ENCODE measurements around the gene TMEM184A. TPM values are rescaled to one million over a fixed set of nuclear protein-coding genes. Genes with fewer than 3 reads are reported as not detected.
"Not testable (repeated sequence)": the region's sequence is repeated elsewhere in the genome, so short reads cannot be mapped to it uniquely, and the experiment has no call there.

Gene TMEM184A
- total RNA-seq, 1 donor from 2014 or later = 0.23 TPM

DNA sequence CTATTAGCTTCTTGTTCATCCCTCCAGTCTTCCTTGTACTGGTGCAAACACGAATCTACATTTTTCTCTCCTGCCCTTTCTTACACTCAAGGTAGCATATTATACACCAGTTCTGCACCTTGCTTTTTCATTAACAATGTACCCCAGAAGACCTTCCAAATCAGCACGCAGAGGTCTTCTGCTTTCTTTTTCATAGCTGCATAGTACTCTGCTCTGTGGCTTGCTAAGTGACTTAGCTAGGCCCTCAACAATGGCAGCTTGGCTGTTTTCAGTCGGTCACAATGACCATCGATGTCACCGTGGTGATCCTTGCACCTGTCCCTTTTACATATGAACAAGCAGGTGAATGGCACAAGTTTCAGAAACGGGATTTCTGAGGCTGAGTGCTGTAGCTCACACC lies 30.6 kb downstream of the TMEM184A start:
- no peaks in the 10 kb centered on the region for H3K9me3 Mint-ChIP-seq
- peaks cover 9% of the 10 kb centered on the region for H3K27me3 Mint-ChIP-seq (ENCODE audit: low read depth)
- intact Hi-C loops (cut with micrococcal nuclease) = no loop called here
- H3K4me3 Mint-ChIP-seq (ENCODE audit: low read depth) = no peak overlapping the region
- H3K36me3 Mint-ChIP-seq (ENCODE audit: low read depth) = no peaks in the 10 kb centered on the region
- H3K27ac Mint-ChIP-seq = no peak overlapping the region
- DNase-seq (ENCODE audit: low spot score) = no peak
- H3K4me1 Mint-ChIP-seq (ENCODE audit: low read depth) = peaks cover 7% of the 10 kb centered on the region

DNA sequence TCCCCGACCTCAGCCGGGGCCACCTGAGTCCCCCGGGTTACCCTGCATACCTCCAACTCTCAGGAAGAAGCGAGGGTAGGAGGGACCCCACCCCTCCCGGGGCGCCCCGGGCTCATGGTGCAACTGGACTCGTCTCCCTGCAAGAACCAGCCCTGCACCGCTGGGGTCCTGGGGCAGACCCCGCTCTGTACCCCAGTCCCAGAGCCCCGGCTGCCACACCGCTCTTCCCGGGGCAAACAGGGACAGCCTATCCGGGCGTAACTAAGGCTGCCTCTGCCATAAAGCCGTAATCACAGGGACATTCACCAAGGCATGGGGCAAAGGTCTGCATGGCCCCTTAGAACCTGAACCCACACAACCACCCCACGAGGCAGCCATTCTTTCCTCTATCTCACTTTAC lies 32.2 kb downstream of the TMEM184A start:
- intact Hi-C loops (cut with micrococcal nuclease) = no loop called here
- no peak overlapping the region for H3K27ac Mint-ChIP-seq
- DNase-seq (ENCODE audit: low spot score) = no peak
- H3K4me1 Mint-ChIP-seq (ENCODE audit: low read depth) = peaks cover 7% of the 10 kb centered on the region
- H3K9me3 Mint-ChIP-seq = peaks cover 13% of the 10 kb centered on the region
- H3K4me3 Mint-ChIP-seq (ENCODE audit: low read depth) = no peak overlapping the region
- H3K27me3 Mint-ChIP-seq (ENCODE audit: low read depth) = peaks cover 9% of the 10 kb centered on the region
- no peaks in the 10 kb centered on the region for H3K36me3 Mint-ChIP-seq (ENCODE audit: low read depth)

- Mint-ChIP-seq H3K4me1 (ENCODE audit: low read depth) (peaks cover 7% of the 10 kb centered on the region), H3K27me3 (ENCODE audit: low read depth) (peaks cover 9% of the 10 kb centered on the region), H3K9me3 (peaks cover 13% of the 10 kb centered on the region), H3K36me3 (ENCODE audit: low read depth) (no peaks in the 10 kb centered on the region), H3K4me3 (ENCODE audit: low read depth) (no peak overlapping the region), H3K27ac (no peak overlapping the region)
- intact Hi-C loops (cut with micrococcal nuclease) = no loop called here
- DNase-seq (ENCODE audit: low spot score) = no peak
Observed at GRCh38 chr7:1523208-1523607, 32.8 kb downstream of the TMEM184A start.

- intact Hi-C loops (cut with micrococcal nuclease) = no loop called here
- Mint-ChIP-seq H3K36me3 (ENCODE audit: low read depth) (no peaks in the 10 kb centered on the region), H3K4me1 (ENCODE audit: low read depth) (peaks cover 7% of the 10 kb centered on the region), H3K27me3 (ENCODE audit: low read depth) (peaks cover 6% of the 10 kb centered on the region), H3K9me3 (peaks cover 13% of the 10 kb centered on the region), H3K27ac (no peak overlapping the region), H3K4me3 (ENCODE audit: low read depth) (no peak overlapping the region)
- DNase-seq (ENCODE audit: low spot score) = no peak
Observed at GRCh38 chr7:1521456-1521855, 34.5 kb downstream of the TMEM184A start.

DNA sequence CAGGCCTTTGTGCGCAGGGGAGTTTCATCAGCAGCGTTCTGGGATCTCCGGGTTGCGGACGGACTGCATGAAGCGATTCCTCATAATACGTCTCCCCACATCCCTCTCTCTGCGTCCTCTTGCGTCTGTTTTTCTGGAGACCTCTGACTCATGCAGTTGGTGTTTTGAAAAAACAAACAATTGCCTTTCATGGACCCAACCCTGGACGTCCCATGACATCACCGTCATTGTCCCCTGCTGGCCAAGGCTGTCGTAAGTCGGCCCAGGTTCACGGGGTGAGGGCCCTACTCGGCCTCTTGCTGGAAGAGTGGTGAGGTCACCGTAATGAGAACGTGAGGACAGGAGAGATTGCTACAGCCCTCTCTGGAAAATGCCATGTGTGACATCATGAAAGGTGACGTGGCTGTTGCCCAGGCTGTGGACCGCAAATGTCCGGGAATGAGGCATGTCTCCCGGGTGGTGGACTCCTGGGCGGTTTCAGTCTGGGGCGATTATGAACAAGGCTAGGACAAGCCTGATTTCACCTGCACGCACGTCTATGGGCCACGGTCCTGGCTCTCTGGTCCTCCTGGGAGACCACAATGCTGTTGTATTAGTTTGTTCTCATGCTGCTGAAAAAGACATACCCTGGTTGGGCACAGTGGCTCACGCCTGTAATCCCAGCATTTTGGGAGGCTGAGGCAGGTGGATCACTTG lies 35.3 kb downstream of the TMEM184A start:
- DNase-seq (ENCODE audit: low spot score) = no peak
- intact Hi-C loops (cut with micrococcal nuclease) = no loop called here
- Mint-ChIP-seq H3K4me1 (ENCODE audit: low read depth) (peaks cover 7% of the 10 kb centered on the region), H3K9me3 (peaks cover 13% of the 10 kb centered on the region), H3K36me3 (ENCODE audit: low read depth) (no peaks in the 10 kb centered on the region), H3K4me3 (ENCODE audit: low read depth) (no peak overlapping the region), H3K27me3 (ENCODE audit: low read depth) (peaks cover 4% of the 10 kb centered on the region), H3K27ac (no peak overlapping the region)

- H3K27ac Mint-ChIP-seq; H3K36me3 Mint-ChIP-seq (ENCODE audit: low read depth); H3K4me1 Mint-ChIP-seq (ENCODE audit: low read depth); H3K27me3 Mint-ChIP-seq (ENCODE audit: low read depth); intact Hi-C loops (cut with micrococcal nuclease); DNase-seq (ENCODE audit: low spot score); H3K4me3 Mint-ChIP-seq (ENCODE audit: low read depth): not testable (repeated sequence)
- peaks cover 13% of the 10 kb centered on the region for H3K9me3 Mint-ChIP-seq
Observed at GRCh38 chr7:1519322-1519922, 36.6 kb downstream of the TMEM184A start.

DNA sequence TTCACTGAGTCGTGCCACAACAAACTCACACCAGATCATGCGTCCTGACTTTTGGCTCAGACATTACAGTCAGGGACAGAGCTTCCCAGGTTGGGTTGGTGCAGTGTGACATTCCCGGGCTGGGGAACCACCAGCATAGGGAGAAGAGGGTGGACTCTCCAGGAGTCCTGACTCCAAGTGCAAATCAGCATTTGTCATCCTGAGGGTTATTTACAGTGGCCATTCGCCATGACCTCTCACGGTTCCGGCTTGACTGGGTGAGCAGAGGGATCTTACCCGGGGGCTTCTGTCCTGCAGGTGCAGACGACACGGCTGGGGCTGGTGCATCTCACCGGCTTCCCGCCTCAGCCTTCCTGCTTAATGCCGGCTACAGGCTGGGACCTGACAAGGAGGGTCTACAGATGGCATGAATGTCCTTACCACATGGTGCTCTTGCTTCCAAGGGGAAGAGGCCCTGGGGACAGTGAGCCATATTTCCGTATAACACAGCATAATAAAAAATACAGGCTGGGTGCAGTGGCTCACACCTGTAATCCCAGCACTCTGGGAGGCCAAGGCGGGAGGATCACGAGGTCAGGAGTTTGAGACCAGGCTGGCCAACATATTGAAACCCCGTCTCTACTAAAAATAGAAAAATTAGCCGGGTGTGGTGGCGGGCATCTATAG lies 39.3 kb downstream of the TMEM184A start:
- no peak for DNase-seq (ENCODE audit: low spot score)
- H3K4me3 Mint-ChIP-seq (ENCODE audit: low read depth) = no peak overlapping the region
- peaks cover 11% of the 10 kb centered on the region for H3K4me1 Mint-ChIP-seq (ENCODE audit: low read depth)
- no peak overlapping the region for H3K27ac Mint-ChIP-seq
- intact Hi-C loops (cut with micrococcal nuclease) = no loop called here
- no peaks in the 10 kb centered on the region for H3K27me3 Mint-ChIP-seq (ENCODE audit: low read depth)
- H3K36me3 Mint-ChIP-seq (ENCODE audit: low read depth) = no peaks in the 10 kb centered on the region
- peaks cover 13% of the 10 kb centered on the region for H3K9me3 Mint-ChIP-seq

DNA sequence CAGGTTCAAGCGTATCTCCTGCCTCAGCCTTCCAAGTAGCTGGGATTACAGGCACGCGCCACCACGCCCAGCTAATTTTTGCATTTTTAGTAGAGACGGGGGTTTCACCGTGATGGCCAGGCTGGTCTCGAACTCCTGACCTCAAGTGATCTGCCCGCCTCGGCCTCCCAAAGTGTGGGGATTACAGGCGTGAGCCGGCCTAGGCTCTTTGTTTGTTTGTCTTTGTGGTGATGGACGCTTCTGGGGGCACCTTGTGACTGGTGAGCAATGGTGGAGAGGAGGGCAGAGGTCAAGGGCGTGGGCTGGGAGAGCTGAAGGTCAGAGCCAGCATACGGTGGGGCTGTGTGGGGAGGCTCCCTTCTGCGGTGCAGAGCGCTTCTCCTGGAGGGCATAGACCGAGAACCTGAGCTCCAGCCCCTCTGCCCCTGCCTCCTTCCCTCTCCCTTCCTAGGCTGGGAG lies 40.5 kb downstream of the TMEM184A start:
- H3K36me3 Mint-ChIP-seq (ENCODE audit: low read depth); H3K27me3 Mint-ChIP-seq (ENCODE audit: low read depth); DNase-seq (ENCODE audit: low spot score); H3K4me1 Mint-ChIP-seq (ENCODE audit: low read depth); H3K4me3 Mint-ChIP-seq (ENCODE audit: low read depth); H3K27ac Mint-ChIP-seq; intact Hi-C loops (cut with micrococcal nuclease): not testable (repeated sequence)
- H3K9me3 Mint-ChIP-seq = peaks cover 13% of the 10 kb centered on the region

DNA sequence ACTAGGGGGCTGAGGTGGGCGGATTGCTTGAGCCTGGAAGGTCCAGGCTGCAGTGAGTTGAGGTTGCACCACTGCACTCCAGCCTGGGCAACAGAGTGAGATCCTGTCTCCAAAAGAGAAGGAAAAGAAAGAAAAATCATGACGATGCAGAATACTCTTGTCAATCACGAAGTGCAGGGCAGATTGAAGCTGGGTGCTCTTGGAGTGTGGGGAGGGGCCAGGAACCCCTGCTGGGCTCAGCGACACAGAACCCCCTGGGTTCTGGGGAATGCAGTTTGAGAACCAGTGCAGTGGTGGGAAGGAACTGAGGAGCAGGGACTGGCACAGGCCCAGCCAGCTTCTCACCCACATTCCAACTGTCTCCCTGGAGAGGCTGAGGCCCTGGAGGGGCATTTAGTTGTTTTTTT lies 41.0 kb downstream of the TMEM184A start:
- Mint-ChIP-seq H3K27ac (no peak overlapping the region), H3K36me3 (ENCODE audit: low read depth) (no peaks in the 10 kb centered on the region), H3K9me3 (peaks cover 12% of the 10 kb centered on the region), H3K27me3 (ENCODE audit: low read depth) (no peaks in the 10 kb centered on the region), H3K4me3 (ENCODE audit: low read depth) (no peak overlapping the region), H3K4me1 (ENCODE audit: low read depth) (peaks cover 6% of the 10 kb centered on the region)
- intact Hi-C loops (cut with micrococcal nuclease) = no loop called here
- DNase-seq (ENCODE audit: low spot score) = no peak

DNA sequence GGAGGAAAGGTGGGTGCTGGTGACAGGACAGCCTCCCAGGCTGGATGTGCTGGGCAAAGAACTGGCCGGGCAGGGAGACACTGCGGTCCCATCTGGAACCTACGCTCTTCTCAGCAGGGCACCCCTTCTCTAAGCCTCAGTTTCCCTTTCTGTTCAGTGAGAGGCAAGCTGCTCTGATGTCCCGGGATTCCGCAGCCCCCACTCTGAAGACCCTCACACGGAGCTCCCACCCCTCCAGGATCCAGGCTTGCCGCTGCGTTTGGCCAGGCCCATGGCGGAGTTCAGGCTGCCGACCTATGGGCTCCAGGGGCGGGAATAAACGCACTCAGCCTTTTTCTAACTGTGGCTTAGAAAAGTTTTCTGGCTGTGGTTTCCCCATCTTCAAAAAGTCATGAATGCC lies 41.6 kb downstream of the TMEM184A start:
- H3K36me3 Mint-ChIP-seq (ENCODE audit: low read depth) = no peaks in the 10 kb centered on the region
- H3K4me1 Mint-ChIP-seq (ENCODE audit: low read depth) = peaks cover 6% of the 10 kb centered on the region
- H3K27me3 Mint-ChIP-seq (ENCODE audit: low read depth) = no peaks in the 10 kb centered on the region
- intact Hi-C loops (cut with micrococcal nuclease) = no loop called here
- peaks cover 6% of the 10 kb centered on the region for H3K9me3 Mint-ChIP-seq
- H3K4me3 Mint-ChIP-seq (ENCODE audit: low read depth) = no peak overlapping the region
- DNase-seq (ENCODE audit: low spot score) = no peak
- H3K27ac Mint-ChIP-seq = no peak overlapping the region

- H3K27ac Mint-ChIP-seq = no peak overlapping the region
- DNase-seq (ENCODE audit: low spot score) = no peak
- no peaks in the 10 kb centered on the region for H3K36me3 Mint-ChIP-seq (ENCODE audit: low read depth)
- H3K27me3 Mint-ChIP-seq (ENCODE audit: low read depth) = no peaks in the 10 kb centered on the region
- H3K9me3 Mint-ChIP-seq = no peaks in the 10 kb centered on the region
- H3K4me1 Mint-ChIP-seq (ENCODE audit: low read depth) = peaks cover 7% of the 10 kb centered on the region
- no peak overlapping the region for H3K4me3 Mint-ChIP-seq (ENCODE audit: low read depth)
- intact Hi-C loops (cut with micrococcal nuclease) = no loop called here
Observed at GRCh38 chr7:1513657-1514095, 42.3 kb downstream of the TMEM184A start.

- Mint-ChIP-seq H3K27ac (peak overlapping the region; percentile 58), H3K36me3 (ENCODE audit: low read depth) (no peaks in the 10 kb centered on the region), H3K4me1 (ENCODE audit: low read depth) (peaks cover 12% of the 10 kb centered on the region), H3K27me3 (ENCODE audit: low read depth) (no peaks in the 10 kb centered on the region), H3K9me3 (no peaks in the 10 kb centered on the region), H3K4me3 (ENCODE audit: low read depth) (no peak overlapping the region)
- DNase-seq (ENCODE audit: low spot score) = no peak
- intact Hi-C loops (cut with micrococcal nuclease) = no loop called here
Observed at GRCh38 chr7:1512781-1513656, 43.0 kb downstream of the TMEM184A start.
